Erythroblast (primary cell): ENCODE measurements around the gene TCF12.

Experiments used
- GATA1 ChIP-seq: IDR thresholded peaks from 2 replicates; pipeline ENCODE4 v1.6.1; 2011; ENCODE audit warnings: low read depth, mild to moderate bottlenecking, control low read depth, low read length, moderate library complexity
- POLR2A ChIP-seq: IDR thresholded peaks from 2 replicates; pipeline ENCODE4 v1.6.1; 2011; ENCODE audit warnings: mild to moderate bottlenecking, low read length

DNA sequence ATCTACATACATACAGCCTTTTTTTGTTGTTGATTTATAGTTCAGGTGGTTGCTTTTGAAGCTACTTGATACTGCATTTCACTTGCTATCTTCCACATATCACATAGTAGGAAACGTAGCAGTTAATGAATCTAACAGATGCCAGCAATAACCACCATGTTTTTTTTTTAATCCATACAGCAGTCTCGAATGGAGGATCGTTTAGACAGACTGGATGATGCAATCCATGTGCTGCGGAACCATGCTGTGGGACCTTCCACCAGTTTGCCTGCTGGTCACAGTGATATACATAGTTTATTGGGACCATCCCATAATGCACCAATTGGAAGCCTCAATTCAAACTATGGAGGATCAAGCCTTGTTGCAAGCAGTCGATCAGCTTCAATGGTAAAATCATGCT is 334.6 kb downstream of the TCF12 start:
- no peak for TF ChIP-seq POLR2A
- no peak for TF ChIP-seq GATA1
